ENCODE results near the gene HMG20A. TPM values are rescaled to one million over a fixed set of nuclear protein-coding genes. Genes with fewer than 3 reads are reported as not detected.

Gene HMG20A
- polyA plus RNA-seq, 3 donors = 11.6 to 26.4 (median 17.7) TPM

DNA sequence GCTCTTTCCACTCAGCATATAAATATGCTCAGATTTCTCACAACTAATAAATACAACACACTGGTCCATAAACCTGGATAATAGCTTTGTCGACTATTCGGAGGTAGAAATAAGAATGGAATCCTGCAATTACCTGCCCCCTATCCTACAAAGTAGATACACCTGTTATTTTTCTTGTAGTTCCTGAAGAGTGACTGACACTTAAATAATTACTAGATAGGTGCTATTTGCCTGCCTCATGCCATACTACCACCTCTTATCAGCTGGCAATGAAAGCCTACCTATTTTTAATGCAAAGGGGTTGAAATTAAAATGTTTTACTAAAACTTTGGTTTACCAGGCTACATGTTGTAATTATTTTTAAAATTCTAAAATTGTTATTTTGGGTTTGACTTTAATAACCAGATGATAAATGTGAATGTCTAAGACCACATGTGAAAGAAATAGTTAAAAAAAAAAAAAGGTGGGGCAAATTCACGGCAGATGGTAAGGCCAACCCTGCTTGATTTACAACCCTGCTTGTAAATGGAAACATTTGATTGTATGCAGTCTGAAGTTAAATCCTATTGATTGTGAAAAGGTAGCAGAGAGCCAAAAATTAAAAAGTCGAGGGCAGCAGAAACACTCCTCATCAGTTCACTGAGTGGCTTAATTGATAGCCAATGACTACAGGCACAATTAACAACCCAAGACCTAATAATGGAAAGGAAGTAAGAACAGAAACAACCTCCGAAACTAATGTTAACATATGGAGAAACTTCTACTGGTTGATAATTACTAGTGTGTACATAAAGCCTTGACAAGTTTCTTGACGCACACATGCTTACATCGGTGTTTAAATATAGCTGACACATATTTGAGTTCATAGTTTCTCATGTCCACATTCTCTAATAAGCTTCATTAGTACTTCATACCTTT lies 9.7 kb upstream of the HMG20A start:
- no peak overlapping the region for H3K9ac ChIP-seq (ENCODE audit: insufficient read depth, low read length, poor library complexity, severe bottlenecking)
- H3K4me3 Mint-ChIP-seq = no peak overlapping the region
- no peaks in the 10 kb centered on the region for H3K36me3 Mint-ChIP-seq
- H3K4me1 ChIP-seq (ENCODE audit: control insufficient read depth in 1 of 2, insufficient read depth in 2 of 2, low read length in 2 of 2) = peaks cover 25% of the 10 kb centered on the region in 2 donors
- peaks cover 0 to 2% (median 0%) of the 10 kb centered on the region in 3 donors for H3K27me3 Mint-ChIP-seq (ENCODE audit: low read depth in 3 of 3)
- peaks cover 0 to 2% (median 0%) of the 10 kb centered on the region in 7 donors for H3K9me3 Mint-ChIP-seq
- WGBS (ENCODE audit: insufficient coverage) = 100% methylated on average over 3 of the region's 7 CpGs
- H3K36me3 ChIP-seq (replicated peaks in 1 of 2; ENCODE audit: control insufficient read depth in 1 of 2, insufficient read depth in 2 of 2, low read length in 2 of 2) = no peaks in the 10 kb centered on the region
- H3K27ac Mint-ChIP-seq = no peak overlapping the region
- H3K4me1 Mint-ChIP-seq = peaks cover 23% of the 10 kb centered on the region
- TF ChIP-seq, protein P1, sequence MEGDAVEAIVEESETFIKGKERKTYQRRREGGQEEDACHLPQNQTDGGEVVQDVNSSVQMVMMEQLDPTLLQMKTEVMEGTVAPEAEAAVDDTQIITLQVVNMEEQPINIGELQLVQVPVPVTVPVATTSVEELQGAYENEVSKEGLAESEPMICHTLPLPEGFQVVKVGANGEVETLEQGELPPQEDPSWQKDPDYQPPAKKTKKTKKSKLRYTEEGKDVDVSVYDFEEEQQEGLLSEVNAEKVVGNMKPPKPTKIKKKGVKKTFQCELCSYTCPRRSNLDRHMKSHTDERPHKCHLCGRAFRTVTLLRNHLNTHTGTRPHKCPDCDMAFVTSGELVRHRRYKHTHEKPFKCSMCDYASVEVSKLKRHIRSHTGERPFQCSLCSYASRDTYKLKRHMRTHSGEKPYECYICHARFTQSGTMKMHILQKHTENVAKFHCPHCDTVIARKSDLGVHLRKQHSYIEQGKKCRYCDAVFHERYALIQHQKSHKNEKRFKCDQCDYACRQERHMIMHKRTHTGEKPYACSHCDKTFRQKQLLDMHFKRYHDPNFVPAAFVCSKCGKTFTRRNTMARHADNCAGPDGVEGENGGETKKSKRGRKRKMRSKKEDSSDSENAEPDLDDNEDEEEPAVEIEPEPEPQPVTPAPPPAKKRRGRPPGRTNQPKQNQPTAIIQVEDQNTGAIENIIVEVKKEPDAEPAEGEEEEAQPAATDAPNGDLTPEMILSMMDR (IDR thresholded peaks at IDR 0.05) = no peak
- DNase-seq = no peak
- H3K27ac ChIP-seq (ENCODE audit: low read depth in 1 of 2, low read length in 2 of 2) = no peak overlapping the region
- no peak overlapping the region for H3K4me3 ChIP-seq (replicated peaks in 1 of 3; ENCODE audit: low read depth in 2 of 3, low read length in 3 of 3)
- H2AFZ ChIP-seq (ENCODE audit: insufficient read depth, low read depth, low read length, poor library complexity, severe bottlenecking) = no peak overlapping the region
- peaks cover 50% of the 10 kb centered on the region for H3K79me2 ChIP-seq (ENCODE audit: insufficient read depth, low read length)
- no peaks in the 10 kb centered on the region for H3K9me3 ChIP-seq (replicated peaks in 1 of 2; ENCODE audit: control insufficient read depth in 1 of 2, insufficient read depth in 1 of 2, low read length in 2 of 2)
- H4K20me1 ChIP-seq (ENCODE audit: insufficient read depth, low read length) = peaks cover 6% of the 10 kb centered on the region
- intact Hi-C loops (cut with micrococcal nuclease) = loop anchor here in 1 of 2 donors (10.0 kb wide), 1 partner anchor 226 kb away; no protein-coding TSS in a partner anchor
- H3K4me2 ChIP-seq (replicated peaks; ENCODE audit: extremely low read depth, low read length, poor library complexity, severe bottlenecking) = no peak overlapping the region
- no peaks in the 10 kb centered on the region for H3K27me3 ChIP-seq (ENCODE audit: control insufficient read depth in 2 of 2, insufficient read depth in 2 of 2, low read length in 2 of 2)

DNA sequence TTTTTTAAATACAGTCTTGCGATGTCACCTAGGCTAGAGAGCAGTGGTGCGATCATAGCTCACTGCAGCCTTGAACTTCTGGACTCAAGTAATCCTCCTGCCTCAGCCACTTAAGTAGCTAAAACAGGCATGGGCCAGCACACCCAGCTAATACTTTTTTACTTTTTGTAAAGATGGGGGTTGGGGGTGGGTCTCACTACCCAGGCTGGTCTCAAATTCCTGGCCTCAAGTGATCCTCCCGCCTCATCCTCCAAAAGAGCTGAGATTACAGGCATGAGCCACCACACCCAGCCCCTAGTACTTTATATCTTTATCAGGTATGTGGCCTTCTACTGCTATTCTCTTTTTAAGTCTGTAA lies 9.1 kb upstream of the HMG20A start:
- Mint-ChIP-seq H3K36me3 (no peaks in the 10 kb centered on the region), H3K4me3 (no peak overlapping the region), H3K27me3 (ENCODE audit: low read depth in 3 of 3) (peaks cover 0 to 2% (median 0%) of the 10 kb centered on the region in 3 donors), H3K27ac (no peak overlapping the region), H3K4me1 (peaks cover 20% of the 10 kb centered on the region), H3K9me3 (peaks cover 0 to 2% (median 0%) of the 10 kb centered on the region in 7 donors)
- intact Hi-C loops (cut with micrococcal nuclease) = loop anchor here in 1 of 2 donors (10.0 kb wide), 1 partner anchor 227 kb away; no protein-coding TSS in a partner anchor
- Histone ChIP-seq H4K20me1 (ENCODE audit: insufficient read depth, low read length) (peaks cover 6% of the 10 kb centered on the region), H3K4me1 (ENCODE audit: control insufficient read depth in 1 of 2, insufficient read depth in 2 of 2, low read length in 2 of 2) (peaks cover 30% of the 10 kb centered on the region in 2 donors), H3K27ac (ENCODE audit: low read depth in 1 of 2, low read length in 2 of 2) (no peak overlapping the region), H3K4me3 (replicated peaks in 1 of 3; ENCODE audit: low read depth in 2 of 3, low read length in 3 of 3) (no peak overlapping the region), H3K36me3 (replicated peaks in 1 of 2; ENCODE audit: control insufficient read depth in 1 of 2, insufficient read depth in 2 of 2, low read length in 2 of 2) (no peaks in the 10 kb centered on the region), H3K4me2 (replicated peaks; ENCODE audit: extremely low read depth, low read length, poor library complexity, severe bottlenecking) (no peak overlapping the region), H3K9me3 (replicated peaks in 1 of 2; ENCODE audit: control insufficient read depth in 1 of 2, insufficient read depth in 1 of 2, low read length in 2 of 2) (no peaks in the 10 kb centered on the region), H3K79me2 (ENCODE audit: insufficient read depth, low read length) (peaks cover 52% of the 10 kb centered on the region), H3K27me3 (ENCODE audit: control insufficient read depth in 2 of 2, insufficient read depth in 2 of 2, low read length in 2 of 2) (no peaks in the 10 kb centered on the region), H2AFZ (ENCODE audit: insufficient read depth, low read depth, low read length, poor library complexity, severe bottlenecking) (no peak overlapping the region), H3K9ac (ENCODE audit: insufficient read depth, low read length, poor library complexity, severe bottlenecking) (no peak overlapping the region)
- no peak for DNase-seq
- TF ChIP-seq, protein P1 (IDR thresholded peaks at IDR 0.05) = no peak
- 100% methylated on average over 1 of the region's 3 CpGs for WGBS (ENCODE audit: insufficient coverage)

All from CD14-positive monocyte (primary cell).